Measurements from ENCODE around the gene FGFR1OP2. TPM values are rescaled to one million over a fixed set of nuclear protein-coding genes. Genes with fewer than 3 reads are reported as not detected.

FGFR1OP2 gene
- total RNA-seq, 2 experiments from 2014 or later: 76.8 to 78.6 TPM

- CTCF ChIA-PET: interaction anchor here (1.2 kb wide), 1 partner anchor 23 kb away, joined by 3 read pairs; no protein-coding TSS in a partner anchor
These were observed 57.4 kb downstream of the FGFR1OP2 start for GRCh38 chr12:26995706-26996105.

GRCh38 chr12:26997003-26997402, 58.7 kb downstream of the FGFR1OP2 start:
- Mint-ChIP-seq H3K27me3 (no peaks in the 10 kb centered on the region), H3K36me3 (peaks cover 34% of the 10 kb centered on the region), H3K4me1 (peaks cover 14% of the 10 kb centered on the region), H3K4me3 (no peak overlapping the region), H3K9me3 (ENCODE audit: low read depth) (no peaks in the 10 kb centered on the region), H3K27ac (no peak overlapping the region)
- ATAC-seq (no peak), DNase-seq (no peak)
- CTCF ChIA-PET: interaction anchor here (0.7 to 1.2 kb wide), 2 partner anchors 15 to 25 kb away, joined by 3 read pairs; no protein-coding TSS in a partner anchor

More at GRCh38 chr12:26995706-26996105, 57.4 kb downstream of the FGFR1OP2 start:
- no peak overlapping the region for H3K27ac Mint-ChIP-seq
- peaks cover 28% of the 10 kb centered on the region for H3K36me3 Mint-ChIP-seq
- H3K9me3 Mint-ChIP-seq (ENCODE audit: low read depth): no peaks in the 10 kb centered on the region
- ATAC-seq (no peak), DNase-seq (no peak)
- no peak overlapping the region for H3K4me3 Mint-ChIP-seq
- H3K27me3 Mint-ChIP-seq: no peaks in the 10 kb centered on the region
- peaks cover 4% of the 10 kb centered on the region for H3K4me1 Mint-ChIP-seq

- ATAC-seq (no peak), DNase-seq (no peak)
- no peak overlapping the region for H3K4me3 Mint-ChIP-seq
- no peaks in the 10 kb centered on the region for H3K9me3 Mint-ChIP-seq (ENCODE audit: low read depth)
- peaks cover 26% of the 10 kb centered on the region for H3K36me3 Mint-ChIP-seq
- peak overlapping the region; percentile 45 for H3K27ac Mint-ChIP-seq
- peaks cover 18% of the 10 kb centered on the region for H3K4me1 Mint-ChIP-seq
- H3K27me3 Mint-ChIP-seq: no peaks in the 10 kb centered on the region
- CTCF ChIA-PET: interaction anchor here (1.3 to 4.6 kb wide), 2 partner anchors 10 to 14 kb away, joined by 3 to 26 read pairs; partner anchors contain the start of gene TM7SF3
These were observed 62.7 kb downstream of the FGFR1OP2 start for GRCh38 chr12:27000961-27001360.

- CTCF ChIA-PET: interaction anchor here (1.3 to 4.6 kb wide), 3 partner anchors 9 to 21 kb away, joined by 3 to 26 read pairs (median 3); partner anchors contain the start of gene TM7SF3
- H3K9me3 Mint-ChIP-seq (ENCODE audit: low read depth): no peaks in the 10 kb centered on the region
- no peak overlapping the region for H3K4me3 Mint-ChIP-seq
- no peak for ATAC-seq
- H3K36me3 Mint-ChIP-seq: peaks cover 26% of the 10 kb centered on the region
- peaks cover 18% of the 10 kb centered on the region for H3K4me1 Mint-ChIP-seq
- H3K27ac Mint-ChIP-seq: no peak overlapping the region
- DNase-seq: no peak
- H3K27me3 Mint-ChIP-seq: no peaks in the 10 kb centered on the region
These were observed 63.4 kb downstream of the FGFR1OP2 start for GRCh38 chr12:27001663-27002062.

GRCh38 chr12:27002141-27002540, 63.9 kb downstream of the FGFR1OP2 start:
- no peaks in the 10 kb centered on the region for H3K9me3 Mint-ChIP-seq (ENCODE audit: low read depth)
- H3K27ac Mint-ChIP-seq: no peak overlapping the region
- H3K27me3 Mint-ChIP-seq: no peaks in the 10 kb centered on the region
- ATAC-seq: no peak
- peaks cover 26% of the 10 kb centered on the region for H3K36me3 Mint-ChIP-seq
- H3K4me1 Mint-ChIP-seq: peaks cover 18% of the 10 kb centered on the region
- H3K4me3 Mint-ChIP-seq: no peak overlapping the region
- no peak for DNase-seq
- CTCF ChIA-PET: interaction anchor here (1.6 to 4.6 kb wide), 3 partner anchors 12 to 117 kb away, joined by 3 to 26 read pairs (median 6); partner anchors contain the start of gene TM7SF3

GRCh38 chr12:27003421-27004381, 65.4 kb downstream of the FGFR1OP2 start:
- no peak overlapping the region for H3K4me3 Mint-ChIP-seq
- ATAC-seq (no peak), DNase-seq (no peak)
- CTCF ChIA-PET: interaction anchor here (1.3 to 4.6 kb wide), 6 partner anchors 11 to 303 kb away, joined by 3 to 26 read pairs (median 3); partner anchors contain the start of genes MED21 and TM7SF3
- peaks cover 26% of the 10 kb centered on the region for H3K36me3 Mint-ChIP-seq
- peaks cover 23% of the 10 kb centered on the region for H3K4me1 Mint-ChIP-seq
- no peak overlapping the region for H3K27ac Mint-ChIP-seq
- H3K9me3 Mint-ChIP-seq (ENCODE audit: low read depth): no peaks in the 10 kb centered on the region
- H3K27me3 Mint-ChIP-seq: no peaks in the 10 kb centered on the region

- H3K27ac Mint-ChIP-seq: no peak overlapping the region
- ATAC-seq: no peak
- CTCF ChIA-PET: no interaction called here
- no peaks in the 10 kb centered on the region for H3K9me3 Mint-ChIP-seq (ENCODE audit: low read depth)
- no peaks in the 10 kb centered on the region for H3K27me3 Mint-ChIP-seq
- peaks cover 31% of the 10 kb centered on the region for H3K4me1 Mint-ChIP-seq
- no peak overlapping the region for H3K4me3 Mint-ChIP-seq
- H3K36me3 Mint-ChIP-seq: peaks cover 24% of the 10 kb centered on the region
- no peak for DNase-seq
These were observed 67.2 kb downstream of the FGFR1OP2 start for GRCh38 chr12:27005495-27005894.

GRCh38 chr12:27006797-27007467, 68.7 kb downstream of the FGFR1OP2 start:
- peaks cover 33% of the 10 kb centered on the region for H3K4me1 Mint-ChIP-seq
- ATAC-seq (no peak), DNase-seq (no peak)
- CTCF ChIA-PET: interaction anchor here (3.8 kb wide), 1 partner anchor 121 kb away, joined by 13 read pairs; no protein-coding TSS in a partner anchor
- peaks cover 27% of the 10 kb centered on the region for H3K36me3 Mint-ChIP-seq
- no peak overlapping the region for H3K4me3 Mint-ChIP-seq
- no peak overlapping the region for H3K27ac Mint-ChIP-seq
- H3K27me3 Mint-ChIP-seq: no peaks in the 10 kb centered on the region
- no peaks in the 10 kb centered on the region for H3K9me3 Mint-ChIP-seq (ENCODE audit: low read depth)

GRCh38 chr12:27008081-27008480, 69.8 kb downstream of the FGFR1OP2 start:
- no peak overlapping the region for H3K4me3 Mint-ChIP-seq
- peaks cover 41% of the 10 kb centered on the region for H3K4me1 Mint-ChIP-seq
- no peak for ATAC-seq
- DNase-seq: no peak
- no peaks in the 10 kb centered on the region for H3K27me3 Mint-ChIP-seq
- H3K36me3 Mint-ChIP-seq: peaks cover 24% of the 10 kb centered on the region
- CTCF ChIA-PET: interaction anchor here (3.8 kb wide), 1 partner anchor 123 kb away, joined by 13 read pairs; no protein-coding TSS in a partner anchor
- H3K27ac Mint-ChIP-seq: no peak overlapping the region
- no peaks in the 10 kb centered on the region for H3K9me3 Mint-ChIP-seq (ENCODE audit: low read depth)

- no peaks in the 10 kb centered on the region for H3K9me3 Mint-ChIP-seq (ENCODE audit: low read depth)
- H3K27me3 Mint-ChIP-seq: no peaks in the 10 kb centered on the region
- H3K27ac Mint-ChIP-seq: no peak overlapping the region
- CTCF ChIA-PET: interaction anchor here (1.1 to 3.8 kb wide), 6 partner anchors 23 to 296 kb away, joined by 3 to 13 read pairs (median 4); no protein-coding TSS in a partner anchor
- ATAC-seq: no peak
- peaks cover 22% of the 10 kb centered on the region for H3K36me3 Mint-ChIP-seq
- DNase-seq: no peak
- H3K4me1 Mint-ChIP-seq: peaks cover 50% of the 10 kb centered on the region
- no peak overlapping the region for H3K4me3 Mint-ChIP-seq
These were observed 71.6 kb downstream of the FGFR1OP2 start for GRCh38 chr12:27009881-27010301.

GRCh38 chr12:27012239-27012981, 74.1 kb downstream of the FGFR1OP2 start:
- Mint-ChIP-seq H3K36me3 (peaks cover 22% of the 10 kb centered on the region), H3K27me3 (no peaks in the 10 kb centered on the region)
- no peak for ATAC-seq

GRCh38 chr12:27012982-27013255, 74.6 kb downstream of the FGFR1OP2 start:
- peak overlapping the region; percentile 94 for H3K27ac Mint-ChIP-seq
- no peak for ATAC-seq
- CTCF ChIA-PET: interaction anchor here (0.7 to 5.7 kb wide), 13 partner anchors 10 to 551 kb away, joined by 3 to 77 read pairs (median 8); partner anchors contain the start of gene ITPR2

More at GRCh38 chr12:27012239-27012981, 74.1 kb downstream of the FGFR1OP2 start:
- Mint-ChIP-seq H3K27ac (peak overlapping the region; percentile 19), H3K4me3 (peak overlapping the region; percentile 91), H3K4me1 (peaks cover 63% of the 10 kb centered on the region), H3K9me3 (ENCODE audit: low read depth) (no peaks in the 10 kb centered on the region)
- CTCF ChIA-PET: interaction anchor here (0.7 to 5.7 kb wide), 10 partner anchors 10 to 311 kb away, joined by 3 to 77 read pairs (median 14); partner anchors contain the start of gene ITPR2
- DNase-seq: no peak

More at GRCh38 chr12:27012982-27013255, 74.6 kb downstream of the FGFR1OP2 start:
- no peak for DNase-seq
- no peaks in the 10 kb centered on the region for H3K27me3 Mint-ChIP-seq
- H3K4me3 Mint-ChIP-seq: peak overlapping the region; percentile 91
- no peaks in the 10 kb centered on the region for H3K9me3 Mint-ChIP-seq (ENCODE audit: low read depth)
- peaks cover 22% of the 10 kb centered on the region for H3K36me3 Mint-ChIP-seq
- H3K4me1 Mint-ChIP-seq: peaks cover 66% of the 10 kb centered on the region
